Keratinocyte (primary cell): ENCODE data around the gene MS4A8. TPM values are rescaled to one million over a fixed set of nuclear protein-coding genes. Genes with fewer than 3 reads are reported as not detected.

Experiments used
- DNase-seq: peaks from one replicate; pipeline ENCODE4 v3.0.0-alpha.2; 2011; ENCODE audit warnings: low read depth, missing footprints, low spot score
- FAIRE-seq: peaks from 2 replicates; lab custom pipeline; 2011; peaks lifted over from hg19 to GRCh38; lab: Jason Lieb, UNC
- H2AFZ ChIP-seq: 2 replicates; pipeline ENCODE4 v1.6.0; 2012; ENCODE audit warnings: low read length, control low read depth, inconsistent platforms; ENCODE audit not compliant: control insufficient read depth
- H3K27ac ChIP-seq: 2 replicates; pipeline ENCODE4 v1.5.1; 2011; ENCODE audit warnings: low read length; ENCODE audit not compliant: control insufficient read depth, insufficient read depth
- H3K27me3 ChIP-seq: 3 replicates; pipeline ENCODE4 v1.6.0; 2011; ENCODE audit warnings: low read length; ENCODE audit not compliant: control insufficient read depth, insufficient read depth; ENCODE audit errors: extremely low read depth
- H3K36me3 ChIP-seq, 2 experiments: 2 replicates in 1 of 2; 3 replicates in 1 of 2; pipeline ENCODE4 v1.5.1; 2011; ENCODE audit warnings: low read length in 2 of 2, mild to moderate bottlenecking in 1 of 2; ENCODE audit not compliant: control insufficient read depth in 2 of 2, insufficient read depth in 2 of 2; ENCODE audit errors: extremely low read depth in 1 of 2
- H3K4me1 ChIP-seq: 3 replicates; pipeline ENCODE4 v1.5.1; 2011; ENCODE audit warnings: low read length; ENCODE audit not compliant: control insufficient read depth, insufficient read depth; ENCODE audit errors: extremely low read depth
- H3K4me2 ChIP-seq: 3 replicates; pipeline ENCODE4 v1.6.0; 2011; ENCODE audit warnings: low read depth, low read length; ENCODE audit not compliant: control insufficient read depth, insufficient read depth; ENCODE audit errors: extremely low read depth
- H3K4me3 ChIP-seq, 3 experiments: fragments of 200-600 bp in 1 of 3; sonication (generic) in 1 of 3; 2 replicates in 2 of 3; 3 replicates in 1 of 3; pipeline ENCODE4 v1.5.1; 2011 to 2016; ENCODE audit warnings: low read length in 3 of 3, mild to moderate bottlenecking in 3 of 3, control low read depth in 2 of 3, inconsistent platforms in 1 of 3, low read depth in 1 of 3, mixed read lengths in 1 of 3, mixed run types in 1 of 3, moderate library complexity in 1 of 3; ENCODE audit not compliant: control insufficient read depth in 2 of 3, insufficient read depth in 2 of 3; ENCODE audit errors: extremely low read depth in 1 of 3
- H3K79me2 ChIP-seq: 2 replicates; pipeline ENCODE4 v1.6.0; 2012; ENCODE audit warnings: low read length; ENCODE audit not compliant: control insufficient read depth, insufficient read depth
- H3K9ac ChIP-seq: 3 replicates; pipeline ENCODE4 v1.6.0; 2011; ENCODE audit warnings: low read length; ENCODE audit not compliant: control insufficient read depth, insufficient read depth; ENCODE audit errors: extremely low read depth
- H3K9me1 ChIP-seq: 3 replicates; pipeline ENCODE4 v1.6.0; 2011; ENCODE audit warnings: low read length; ENCODE audit not compliant: control insufficient read depth, insufficient read depth; ENCODE audit errors: extremely low read depth
- H3K9me3 ChIP-seq: 2 replicates; pipeline ENCODE4 v1.5.1; 2012; ENCODE audit warnings: low read depth, low read length; ENCODE audit not compliant: control insufficient read depth
- H4K20me1 ChIP-seq: 3 replicates; pipeline ENCODE4 v1.6.0; 2011; ENCODE audit warnings: low read length; ENCODE audit not compliant: control insufficient read depth, insufficient read depth; ENCODE audit errors: extremely low read depth
- CTCF ChIP-seq, 3 experiments: IDR thresholded peaks in 1 of 3; conservative IDR thresholded peaks in 1 of 3; optimal IDR thresholded peaks in 1 of 3; 2 replicates in 2 of 3; 3 replicates in 1 of 3; pipeline versions ENCODE3 to v1.5.1; 2011; ENCODE audit warnings: low read length in 3 of 3, mild to moderate bottlenecking in 3 of 3, moderate library complexity in 2 of 3, control low read depth in 1 of 3, inconsistent platforms in 1 of 3; ENCODE audit not compliant: insufficient read depth in 2 of 3; ENCODE audit errors: extremely low read depth in 1 of 3
- EZH2 ChIP-seq: IDR thresholded peaks from one replicate; pipeline ENCODE4 v1.6.1; 2012; ENCODE audit warnings: inconsistent platforms, mild to moderate bottlenecking, low read length, moderate library complexity
- dilution Hi-C: fragments of 300-500 bp; cut with MboI; formaldehyde crosslinking; loops from one replicate; pipeline ENCODE4 v1.7.0; 2020; ENCODE audit warnings: low sequenced_read_pairs; ENCODE audit not compliant: extremely low pct_ligation_motif_present
- polyA plus RNA-seq, 5 experiments: library from polyadenylated mRNA; depleted of rRNA in 3 of 5; stranded (reverse) in 3 of 5; stranded (forward) in 1 of 5; unstranded in 1 of 5; fragments of >200 nt; gene quantifications; 1 replicate in 1 of 5; 2 replicates in 3 of 5; 3 replicates in 1 of 5; pipeline versions ENCODE4 v1.2.1 to v1.2.3, GENCODE V29; 2011 to 2012; ENCODE audit warnings: missing spikeins in 2 of 5, low read depth in 1 of 5, low replicate concordance in 1 of 5

MS4A8 gene
- polyA plus RNA-seq, 1 donor (not counting 4 experiments of a cell fraction or from before 2014, with no cell fraction given), result not detected

GRCh38 chr11:60762851-60763691 is 63.7 kb downstream of the MS4A8 start:
- no peaks in the 10 kb centered on the region for H3K4me1 ChIP-seq
- H4K20me1 ChIP-seq, result no peaks in the 10 kb centered on the region
- H3K9me1 ChIP-seq, result no peaks in the 10 kb centered on the region
- no peaks in the 10 kb centered on the region for H3K9me3 ChIP-seq
- H3K4me3 ChIP-seq, result no peak overlapping the region
- no peaks in the 10 kb centered on the region for H3K27me3 ChIP-seq
- H3K36me3 ChIP-seq, result no peaks in the 10 kb centered on the region
- no peak for TF ChIP-seq EZH2
- TF ChIP-seq CTCF (optimal IDR thresholded peaks at IDR 0.05 in 1 of 3, IDR thresholded peaks at IDR 0.05 in 1 of 3, conservative IDR thresholded peaks at IDR 0.05 in 1 of 3; ENCODE audit: extremely low read depth in 1 of 3, insufficient read depth in 2 of 3, low read length in 3 of 3), result peak in 2 of 3 experiments; percentile 14 to 53
- no peak overlapping the region for H3K27ac ChIP-seq
- H3K9ac ChIP-seq, result no peak overlapping the region
- dilution Hi-C loops, result no loop called here
- H2AFZ ChIP-seq, result no peak overlapping the region
- no peak for FAIRE-seq
- H3K4me2 ChIP-seq, result no peak overlapping the region
- no peaks in the 10 kb centered on the region for H3K79me2 ChIP-seq
- DNase-seq, result no peak

GRCh38 chr11:60763692-60764369 is 64.4 kb downstream of the MS4A8 start:
- H3K9me1 ChIP-seq, result no peaks in the 10 kb centered on the region
- no peaks in the 10 kb centered on the region for H3K36me3 ChIP-seq
- H2AFZ ChIP-seq, result no peak overlapping the region
- H3K4me3 ChIP-seq, result no peak overlapping the region
- no peaks in the 10 kb centered on the region for H3K27me3 ChIP-seq
- H3K4me1 ChIP-seq, result no peaks in the 10 kb centered on the region
- TF ChIP-seq CTCF (optimal IDR thresholded peaks at IDR 0.05 in 1 of 3, IDR thresholded peaks at IDR 0.05 in 1 of 3, conservative IDR thresholded peaks at IDR 0.05 in 1 of 3; ENCODE audit: extremely low read depth in 1 of 3, insufficient read depth in 2 of 3, low read length in 3 of 3) (no peak), EZH2 (no peak)
- dilution Hi-C loops, result no loop called here
- H3K9me3 ChIP-seq, result no peaks in the 10 kb centered on the region
- no peak for DNase-seq
- no peaks in the 10 kb centered on the region for H3K79me2 ChIP-seq
- no peak overlapping the region for H3K4me2 ChIP-seq
- no peak overlapping the region for H3K27ac ChIP-seq
- H3K9ac ChIP-seq, result no peak overlapping the region
- FAIRE-seq, result no peak
- H4K20me1 ChIP-seq, result no peaks in the 10 kb centered on the region
